ENCODE data around the gene TFF3.
"Not testable (repeated sequence)": the region's sequence is repeated elsewhere in the genome, so short reads cannot be mapped to it uniquely, and the experiment has no call there.

The TFF3 gene

DNA sequence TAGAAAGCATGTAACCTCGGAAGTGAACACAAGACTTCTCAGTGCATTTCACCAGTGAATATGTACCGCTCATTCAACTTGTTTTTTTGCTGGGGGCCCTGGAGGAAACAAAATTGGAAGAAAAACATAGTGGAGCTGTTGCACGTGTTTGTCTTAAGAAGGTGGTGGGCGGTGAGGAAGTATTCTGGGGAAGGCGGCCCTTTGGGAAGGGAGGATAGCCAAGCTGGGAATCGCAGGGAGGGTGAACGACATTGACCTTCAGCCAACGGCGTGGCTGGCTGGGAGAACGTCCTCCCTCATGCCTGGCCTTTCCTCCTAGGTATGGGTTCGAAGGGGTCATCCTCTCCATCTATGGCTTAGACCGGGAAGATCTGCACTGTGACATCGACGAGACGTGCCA lies 19.4 kb downstream of the TFF3 start:
- no peaks in the 10 kb centered on the region for H3K9me3 ChIP-seq (ENCODE audit: control insufficient read depth, low read length)
- no peak overlapping the region for H3K9ac ChIP-seq
- no peak overlapping the region for H3K4me3 ChIP-seq (ENCODE audit: low read depth, low read length)
- no peaks in the 10 kb centered on the region for H3K4me1 ChIP-seq
- H3K27me3 ChIP-seq (ENCODE audit: control insufficient read depth, insufficient read depth, low read length), result no peaks in the 10 kb centered on the region
- H2AFZ ChIP-seq, result no peak overlapping the region
- H3K36me3 ChIP-seq (ENCODE audit: control insufficient read depth, insufficient read depth, low read length), result no peaks in the 10 kb centered on the region
- H3K4me2 ChIP-seq (ENCODE audit: low read length), result no peak overlapping the region
- TF ChIP-seq, protein P1, sequence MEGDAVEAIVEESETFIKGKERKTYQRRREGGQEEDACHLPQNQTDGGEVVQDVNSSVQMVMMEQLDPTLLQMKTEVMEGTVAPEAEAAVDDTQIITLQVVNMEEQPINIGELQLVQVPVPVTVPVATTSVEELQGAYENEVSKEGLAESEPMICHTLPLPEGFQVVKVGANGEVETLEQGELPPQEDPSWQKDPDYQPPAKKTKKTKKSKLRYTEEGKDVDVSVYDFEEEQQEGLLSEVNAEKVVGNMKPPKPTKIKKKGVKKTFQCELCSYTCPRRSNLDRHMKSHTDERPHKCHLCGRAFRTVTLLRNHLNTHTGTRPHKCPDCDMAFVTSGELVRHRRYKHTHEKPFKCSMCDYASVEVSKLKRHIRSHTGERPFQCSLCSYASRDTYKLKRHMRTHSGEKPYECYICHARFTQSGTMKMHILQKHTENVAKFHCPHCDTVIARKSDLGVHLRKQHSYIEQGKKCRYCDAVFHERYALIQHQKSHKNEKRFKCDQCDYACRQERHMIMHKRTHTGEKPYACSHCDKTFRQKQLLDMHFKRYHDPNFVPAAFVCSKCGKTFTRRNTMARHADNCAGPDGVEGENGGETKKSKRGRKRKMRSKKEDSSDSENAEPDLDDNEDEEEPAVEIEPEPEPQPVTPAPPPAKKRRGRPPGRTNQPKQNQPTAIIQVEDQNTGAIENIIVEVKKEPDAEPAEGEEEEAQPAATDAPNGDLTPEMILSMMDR (IDR thresholded peaks at IDR 0.05), result no peak
- no peak overlapping the region for H3K27ac ChIP-seq
- no peaks in the 10 kb centered on the region for H3K79me2 ChIP-seq

GRCh38 chr21:42294273-42294880 lies 20.8 kb downstream of the TFF3 start:
- TF ChIP-seq, protein P1 (IDR thresholded peaks at IDR 0.05), result no peak
- H2AFZ ChIP-seq, result no peak overlapping the region
- H3K4me3 ChIP-seq (ENCODE audit: low read depth, low read length), result no peak overlapping the region
- no peaks in the 10 kb centered on the region for H3K79me2 ChIP-seq
- H3K36me3 ChIP-seq (ENCODE audit: control insufficient read depth, insufficient read depth, low read length), result no peaks in the 10 kb centered on the region
- no peak overlapping the region for H3K27ac ChIP-seq
- H3K27me3 ChIP-seq (ENCODE audit: control insufficient read depth, insufficient read depth, low read length), result no peaks in the 10 kb centered on the region
- H3K9me3 ChIP-seq (ENCODE audit: control insufficient read depth, low read length), result no peaks in the 10 kb centered on the region
- H3K4me2 ChIP-seq (ENCODE audit: low read length), result no peak overlapping the region
- no peaks in the 10 kb centered on the region for H3K4me1 ChIP-seq
- H3K9ac ChIP-seq, result no peak overlapping the region

GRCh38 chr21:42293649-42294272 lies 21.4 kb downstream of the TFF3 start:
- no peak overlapping the region for H2AFZ ChIP-seq
- H3K27ac ChIP-seq, result no peak overlapping the region
- H3K4me3 ChIP-seq (ENCODE audit: low read depth, low read length), result no peak overlapping the region
- H3K79me2 ChIP-seq, result no peaks in the 10 kb centered on the region
- no peaks in the 10 kb centered on the region for H3K36me3 ChIP-seq (ENCODE audit: control insufficient read depth, insufficient read depth, low read length)
- TF ChIP-seq, protein P1 (IDR thresholded peaks at IDR 0.05), result no peak
- no peaks in the 10 kb centered on the region for H3K4me1 ChIP-seq
- H3K4me2 ChIP-seq (ENCODE audit: low read length), result no peak overlapping the region
- no peaks in the 10 kb centered on the region for H3K27me3 ChIP-seq (ENCODE audit: control insufficient read depth, insufficient read depth, low read length)
- H3K9me3 ChIP-seq (ENCODE audit: control insufficient read depth, low read length), result no peaks in the 10 kb centered on the region
- H3K9ac ChIP-seq, result no peak overlapping the region

GRCh38 chr21:42292563-42293142 lies 22.6 kb downstream of the TFF3 start:
- H3K4me3 ChIP-seq (ENCODE audit: low read depth, low read length); H3K79me2 ChIP-seq; H3K4me1 ChIP-seq; H3K9ac ChIP-seq; H3K27me3 ChIP-seq (ENCODE audit: control insufficient read depth, insufficient read depth, low read length); H3K27ac ChIP-seq; H2AFZ ChIP-seq; H3K36me3 ChIP-seq (ENCODE audit: control insufficient read depth, insufficient read depth, low read length); H3K9me3 ChIP-seq (ENCODE audit: control insufficient read depth, low read length); H3K4me2 ChIP-seq (ENCODE audit: low read length): not testable (repeated sequence)

GRCh38 chr21:42291751-42292562 lies 23.3 kb downstream of the TFF3 start:
- Histone ChIP-seq H3K4me1 (no peaks in the 10 kb centered on the region), H3K79me2 (no peaks in the 10 kb centered on the region), H3K4me2 (ENCODE audit: low read length) (no peak overlapping the region), H2AFZ (no peak overlapping the region), H3K4me3 (ENCODE audit: low read depth, low read length) (no peak overlapping the region), H3K27me3 (ENCODE audit: control insufficient read depth, insufficient read depth, low read length) (no peaks in the 10 kb centered on the region), H3K9me3 (ENCODE audit: control insufficient read depth, low read length) (no peaks in the 10 kb centered on the region), H3K36me3 (ENCODE audit: control insufficient read depth, insufficient read depth, low read length) (no peaks in the 10 kb centered on the region), H3K27ac (no peak overlapping the region), H3K9ac (no peak overlapping the region)
- TF ChIP-seq, protein P1 (IDR thresholded peaks at IDR 0.05), result no peak
